Esophagus muscularis mucosa (tissue), 4 donors: ENCODE data around the gene C1orf167.

Source experiments
- CTCF ChIP-seq, 3 experiments: fragments of 200-600 bp in 2 of 3; fragments of 450-650 bp in 1 of 3; sonication (generic) in 2 of 3; IDR thresholded peaks; one replicate each; pipeline ENCODE4 v1.5.1; 2017 to 2019; ENCODE audit warnings: antibody characterized with exemption in 3 of 3, mild to moderate bottlenecking in 2 of 3, moderate library complexity in 1 of 3
- EP300 ChIP-seq: sonication (generic); formaldehyde crosslinking; IDR thresholded peaks from one replicate; pipeline ENCODE4 v1.6.1; 2017; ENCODE audit warnings: antibody characterized with exemption
- POLR2A ChIP-seq: fragments of 450-650 bp; IDR thresholded peaks from one replicate; pipeline ENCODE4 v1.6.1; 2017; ENCODE audit warnings: antibody characterized with exemption, moderate library complexity, mild to moderate bottlenecking, low read depth
- POLR2AphosphoS5 ChIP-seq, 2 donors: sonication (generic); formaldehyde crosslinking; IDR thresholded peaks; one replicate each; pipeline ENCODE4 v1.6.1; 2017; ENCODE audit warnings: antibody characterized with exemption in 2 of 2

DNA sequence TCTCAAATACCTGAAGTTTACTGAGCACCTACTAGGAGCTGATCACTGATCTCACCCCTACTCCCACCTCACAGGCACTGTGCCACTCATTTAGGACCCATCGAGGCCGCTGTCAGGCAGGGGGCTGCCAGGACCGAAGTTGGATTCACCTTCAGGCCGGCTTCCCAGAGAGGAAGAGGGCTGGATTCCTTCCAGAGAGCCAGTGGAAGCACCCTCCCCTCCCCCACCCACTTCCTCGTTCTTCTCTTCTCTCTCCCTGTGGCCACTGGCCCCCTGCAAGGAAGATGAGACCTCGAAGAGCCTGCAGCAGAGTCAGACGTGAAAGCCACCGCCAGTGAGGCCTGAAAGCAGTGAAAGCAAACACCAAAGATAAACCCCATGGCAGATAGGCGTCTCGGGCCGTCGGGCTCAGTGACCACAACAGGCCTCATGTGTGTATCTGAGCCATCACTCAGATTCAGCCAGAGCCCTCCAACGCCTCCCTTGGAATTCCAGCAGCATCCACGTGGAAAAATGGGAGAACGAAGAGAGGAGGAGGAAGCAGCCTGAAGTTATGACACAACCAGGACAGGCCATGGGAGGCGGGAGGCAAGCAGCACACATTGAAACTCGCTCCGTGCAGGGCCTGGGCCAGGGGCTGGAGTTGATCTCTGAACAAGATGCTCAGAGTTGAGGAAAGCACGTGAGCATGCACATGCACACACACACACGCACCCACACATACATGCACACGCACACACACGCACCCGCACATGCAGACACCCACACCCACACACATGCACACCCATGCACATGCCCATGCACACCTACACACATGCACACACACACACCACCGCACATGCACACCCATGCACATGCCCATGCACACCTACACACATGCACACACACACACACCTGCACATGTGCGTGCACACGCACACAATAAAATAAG is 32.2 kb upstream of the C1orf167 start:
- no peak for TF ChIP-seq CTCF (IDR thresholded peaks at IDR 0.05)
- no peak for TF ChIP-seq POLR2AphosphoS5 (IDR thresholded peaks at IDR 0.05)
- no peak for TF ChIP-seq POLR2A
- TF ChIP-seq EP300 = no peak
